Astrocyte of the cerebellum (primary cell): ENCODE results near the gene WIZ.
"Not testable (repeated sequence)": the region's sequence is repeated elsewhere in the genome, so short reads cannot be mapped to it uniquely, and the experiment has no call there.

Source experiments
- DNase-seq: peaks from one replicate; pipeline ENCODE4 v3.0.0-alpha.2; 2011; ENCODE audit warnings: low read depth
- H3K4me3 ChIP-seq: 2 replicates; pipeline ENCODE4 v1.5.1; 2011; ENCODE audit warnings: mild to moderate bottlenecking, low read depth, low read length, moderate library complexity
- CTCF ChIP-seq: IDR thresholded peaks from 2 replicates; pipeline ENCODE4 v1.5.1; 2012; ENCODE audit warnings: low read length, low read depth, moderate library complexity, mild to moderate bottlenecking; ENCODE audit errors: missing control alignments
- in situ Hi-C: cut with HindIII; loops from 2 replicates; pipeline ENCODE4 v1.10.0; 2017; ENCODE audit warnings: low sequenced_read_pairs

Gene WIZ

DNA sequence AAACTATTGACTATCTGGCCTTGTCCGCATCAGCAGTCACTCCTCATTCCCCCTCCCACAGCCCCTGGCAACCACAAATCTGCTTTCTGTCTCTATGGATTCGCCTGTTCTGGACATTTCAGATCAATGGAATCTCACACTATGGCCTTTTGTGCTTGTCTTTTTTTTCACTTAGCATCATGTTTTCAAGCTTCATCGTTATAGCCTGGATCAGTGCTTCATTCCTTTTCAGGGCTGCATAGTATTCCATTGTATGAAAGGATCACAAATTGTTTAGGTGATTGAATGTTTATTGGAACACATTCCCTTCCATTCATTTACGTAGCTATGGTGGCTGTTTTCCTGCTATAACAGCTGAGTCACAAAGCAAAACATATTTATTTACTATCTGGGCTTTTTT is 37.3 kb upstream of the WIZ start:
- DNase-seq: no peak
- in situ Hi-C loops: no loop called here
- H3K4me3 ChIP-seq: no peak overlapping the region
- no peak for TF ChIP-seq CTCF

DNA sequence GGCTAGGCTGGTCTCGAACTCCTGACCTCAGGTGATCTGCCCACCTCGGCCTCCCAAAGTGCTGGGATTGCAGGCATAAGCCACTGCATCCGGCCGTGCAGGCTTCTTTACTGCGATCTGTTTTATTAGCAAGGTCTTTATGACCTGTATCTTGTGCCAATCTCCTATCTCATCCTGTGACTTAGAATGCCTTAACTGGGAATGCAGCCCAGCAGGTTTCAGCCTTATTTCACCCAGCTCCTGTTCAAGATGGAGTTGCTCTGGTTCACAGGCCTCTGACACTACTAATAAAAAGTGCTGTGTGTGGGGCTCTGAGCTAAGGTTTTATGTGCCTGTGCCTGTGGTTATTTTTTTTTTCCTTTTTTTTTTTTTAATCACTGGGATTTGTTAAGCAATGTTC is 36.0 kb upstream of the WIZ start:
- in situ Hi-C loops, H3K4me3 ChIP-seq: not testable (repeated sequence)

GRCh38 chr19:15480996-15481395 is 31.2 kb upstream of the WIZ start:
- DNase-seq, H3K4me3 ChIP-seq, in situ Hi-C loops: not testable (repeated sequence)

More for the DNA sequence above, 36.0 kb upstream of the WIZ start:
- DNase-seq: not testable (repeated sequence)

GRCh38 chr19:15479391-15480345 is 29.9 kb upstream of the WIZ start, which contains the start of gene PGLYRP2:
PGLYRP2 (minus strand) TSS chr19:15479501; CDS start chr19:15479371, 130 bp downstream.
- no peak for DNase-seq
- H3K4me3 ChIP-seq: no peak within 1 kb of the TSS
- no peak for TF ChIP-seq CTCF
- in situ Hi-C loops: no loop called here

GRCh38 chr19:15476325-15476724 is 26.6 kb upstream of the WIZ start:
- no peak for DNase-seq
- in situ Hi-C loops: no loop called here
- no peak overlapping the region for H3K4me3 ChIP-seq
- TF ChIP-seq CTCF: no peak

DNA sequence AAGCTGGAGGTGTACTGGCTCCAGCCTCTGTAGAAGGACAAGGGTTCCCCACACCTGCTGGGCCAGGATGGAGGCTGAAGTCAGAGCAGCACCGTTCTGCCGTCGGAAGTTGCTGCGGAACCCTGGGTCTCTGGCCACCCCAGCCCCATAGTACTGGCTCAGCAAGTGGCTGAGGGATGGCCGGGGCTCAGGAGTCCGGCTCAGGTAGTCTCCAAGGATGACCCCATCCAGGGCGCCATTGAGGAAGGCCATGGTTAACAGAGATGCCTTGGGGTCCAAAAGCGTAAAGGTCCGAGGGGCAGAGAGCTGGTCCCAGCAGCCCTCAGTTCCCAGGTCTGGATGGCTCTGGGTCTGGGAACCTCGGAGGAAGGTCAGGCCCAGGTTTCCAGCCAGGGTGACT is 25.9 kb upstream of the WIZ start:
- TF ChIP-seq CTCF: no peak
- no peak for DNase-seq
- no peak overlapping the region for H3K4me3 ChIP-seq
- in situ Hi-C loops: no loop called here

DNA sequence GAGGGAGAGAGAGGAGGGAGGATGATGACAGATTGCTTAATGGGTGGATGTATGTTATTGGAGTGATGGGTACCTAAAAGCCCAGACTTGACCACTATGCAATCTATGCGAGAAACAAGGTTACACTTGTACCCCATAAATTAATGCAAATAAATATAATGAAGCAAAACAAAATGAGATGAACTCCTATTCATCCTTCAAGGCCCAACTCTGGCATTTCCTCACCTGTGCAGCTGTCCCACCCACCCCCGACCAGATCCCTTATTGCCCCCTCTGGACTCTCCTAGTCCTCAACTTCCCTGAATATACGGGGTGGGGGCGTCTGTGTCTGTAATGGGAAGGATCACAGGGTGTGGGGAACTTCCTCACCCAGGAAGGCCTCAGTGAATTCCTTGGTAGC is 25.4 kb upstream of the WIZ start:
- in situ Hi-C loops: no loop called here

GRCh38 chr19:15473821-15474220 is 24.1 kb upstream of the WIZ start:
- DNase-seq, in situ Hi-C loops, H3K4me3 ChIP-seq: not testable (repeated sequence)

More for the DNA sequence above, 25.4 kb upstream of the WIZ start:
- DNase-seq: no peak
- no peak for TF ChIP-seq CTCF
- H3K4me3 ChIP-seq: no peak overlapping the region
